BLaER1 treated with 17β-estradiol and CSF1 and Interleukin-3, amounts not matched to agents 10 nM and 100 nM (cell line): ENCODE results near the gene SEC14L5.
A peak's percentile ranks its signal among the peaks of the same experiment; 100 is the strongest.

Source experiments
- H3K27ac ChIP-seq, 11 experiments: shearing (Covaris generic); formaldehyde crosslinking; 2 replicates each; pipeline ENCODE4 v1.8.1; 2022
- H3K27me3 ChIP-seq, 11 experiments: shearing (Covaris generic); formaldehyde crosslinking; 2 replicates each; pipeline ENCODE4 v1.8.1; 2022
- H3K36me3 ChIP-seq, 11 experiments: shearing (Covaris generic); formaldehyde crosslinking; 2 replicates each; pipeline ENCODE4 v1.8.1; 2022
- H3K4me1 ChIP-seq, 10 experiments: shearing (Covaris generic); formaldehyde crosslinking; 2 replicates each; pipeline ENCODE4 v1.8.1; 2022
- H3K4me2 ChIP-seq, 11 experiments: shearing (Covaris generic); formaldehyde crosslinking; 2 replicates each; pipeline ENCODE4 v1.8.1; 2022
- H3K4me3 ChIP-seq, 10 experiments: shearing (Covaris generic); formaldehyde crosslinking; 2 replicates each; pipeline ENCODE4 v1.8.1; 2022
- H3K9ac ChIP-seq, 11 experiments: shearing (Covaris generic); formaldehyde crosslinking; 2 replicates each; pipeline ENCODE4 v1.8.1; 2022
- H3K9me3 ChIP-seq, 11 experiments: shearing (Covaris generic); formaldehyde crosslinking; replicated peaks in 1 of 11; 2 replicates each; pipeline ENCODE4 v1.8.1; 2022
- H4K20me1 ChIP-seq, 11 experiments: shearing (Covaris generic); formaldehyde crosslinking; 2 replicates each; pipeline ENCODE4 v1.8.1; 2022
- Cebpa-rat ChIP-seq, 11 experiments: shearing (Covaris generic); IDR thresholded peaks; 2 replicates each; pipeline ENCODE4 v1.8.1; 2022

The SEC14L5 gene

GRCh38 chr16:4934591-4934990 is 23.5 kb upstream of the SEC14L5 start:
- H3K4me3 ChIP-seq: no peak overlapping the region
- no peaks in the 10 kb centered on the region for H3K9me3 ChIP-seq
- no peak overlapping the region for H3K9ac ChIP-seq
- H3K4me2 ChIP-seq: no peak overlapping the region
- peaks cover 0 to 47% (median 0%) of the 10 kb centered on the region in 11 experiments; a peak in 6 of 22 replicates for H4K20me1 ChIP-seq
- no peak overlapping the region for H3K27ac ChIP-seq
- no peaks in the 10 kb centered on the region; a peak in 1 of 20 replicates for H3K4me1 ChIP-seq
- no peak for TF ChIP-seq Cebpa-rat (IDR thresholded peaks at IDR 0.05)
- H3K36me3 ChIP-seq: no peaks in the 10 kb centered on the region
- H3K27me3 ChIP-seq: peaks cover 45 to 66% (median 54%) of the 10 kb centered on the region in 11 experiments

- TF ChIP-seq Cebpa-rat (IDR thresholded peaks at IDR 0.05): no peak
- no peak overlapping the region for H3K9ac ChIP-seq
- no peaks in the 10 kb centered on the region for H3K9me3 ChIP-seq
- no peak overlapping the region for H3K4me3 ChIP-seq
- no peaks in the 10 kb centered on the region for H3K36me3 ChIP-seq
- no peaks in the 10 kb centered on the region; a peak in 1 of 20 replicates for H3K4me1 ChIP-seq
- peaks cover 0 to 47% (median 0%) of the 10 kb centered on the region in 11 experiments; a peak in 6 of 22 replicates for H4K20me1 ChIP-seq
- H3K4me2 ChIP-seq: no peak overlapping the region
- no peak overlapping the region for H3K27ac ChIP-seq
- peaks cover 45 to 66% (median 55%) of the 10 kb centered on the region in 11 experiments for H3K27me3 ChIP-seq
Measured at GRCh38 chr16:4935241-4935855, 22.8 kb upstream of the SEC14L5 start.

GRCh38 chr16:4936181-4936990 is 21.7 kb upstream of the SEC14L5 start:
- no peaks in the 10 kb centered on the region for H3K9me3 ChIP-seq
- no peaks in the 10 kb centered on the region; a peak in 1 of 20 replicates for H3K4me1 ChIP-seq
- H3K9ac ChIP-seq: no peak overlapping the region
- peaks cover 0 to 52% (median 0%) of the 10 kb centered on the region in 11 experiments; a peak in 6 of 22 replicates for H4K20me1 ChIP-seq
- H3K36me3 ChIP-seq: no peaks in the 10 kb centered on the region
- peak overlapping the region in 2 of 11 experiments; percentile 6 to 12; a peak in 2 of 22 replicates for H3K4me2 ChIP-seq
- peaks cover 45 to 66% (median 55%) of the 10 kb centered on the region in 11 experiments for H3K27me3 ChIP-seq
- TF ChIP-seq Cebpa-rat (IDR thresholded peaks at IDR 0.05): no peak
- no peak overlapping the region for H3K4me3 ChIP-seq
- H3K27ac ChIP-seq: no peak overlapping the region

- peak within 1 kb of the TSS in 2 of 11 experiments; percentile 6 to 12; a peak in 2 of 22 replicates for H3K4me2 ChIP-seq
Measured at GRCh38 chr16:4936991-4937781, 20.9 kb upstream of the SEC14L5 start, which contains the start of gene PPL. PPL (minus strand) TSS chr16:4937148; CDS start chr16:4937045, 103 bp downstream.

GRCh38 chr16:4937782-4938682 is 20.1 kb upstream of the SEC14L5 start:
- H4K20me1 ChIP-seq: peaks cover 0 to 57% (median 0%) of the 10 kb centered on the region in 11 experiments; a peak in 6 of 22 replicates
- H3K27me3 ChIP-seq: peaks cover 45 to 64% (median 55%) of the 10 kb centered on the region in 11 experiments
- H3K9me3 ChIP-seq: no peaks in the 10 kb centered on the region
- no peak; a peak in 1 of 22 replicates for TF ChIP-seq Cebpa-rat (IDR thresholded peaks at IDR 0.05)
- H3K36me3 ChIP-seq: no peaks in the 10 kb centered on the region
- no peak overlapping the region for H3K9ac ChIP-seq
- H3K4me2 ChIP-seq: no peak overlapping the region
- no peak overlapping the region for H3K27ac ChIP-seq
- H3K4me3 ChIP-seq: no peak overlapping the region
- peaks cover 0 to 3% (median 2%) of the 10 kb centered on the region in 10 experiments; a peak in 11 of 20 replicates for H3K4me1 ChIP-seq

More at GRCh38 chr16:4936991-4937781, 20.9 kb upstream of the SEC14L5 start, which contains the start of gene PPL:
- Histone ChIP-seq H3K9ac (no peak within 1 kb of the TSS), H3K4me3 (no peak within 1 kb of the TSS), H3K4me1 (no peaks in the 10 kb centered on the region; a peak in 1 of 20 replicates), H3K27me3 (peaks cover 45 to 66% (median 55%) of the 10 kb centered on the region in 11 experiments), H3K36me3 (no peaks in the 10 kb centered on the region), H3K9me3 (no peaks in the 10 kb centered on the region), H3K27ac (no peak within 1 kb of the TSS), H4K20me1 (peaks cover 0 to 58% (median 0%) of the 10 kb centered on the region in 11 experiments; a peak in 6 of 22 replicates)
- TF ChIP-seq Cebpa-rat (IDR thresholded peaks at IDR 0.05): no peak

GRCh38 chr16:4938683-4939030 is 19.5 kb upstream of the SEC14L5 start:
- Histone ChIP-seq H3K36me3 (no peaks in the 10 kb centered on the region), H3K4me2 (no peak overlapping the region), H3K9me3 (no peaks in the 10 kb centered on the region), H3K4me1 (peaks cover 0 to 9% (median 8%) of the 10 kb centered on the region in 10 experiments; a peak in 17 of 20 replicates), H3K4me3 (no peak overlapping the region), H3K27ac (no peak overlapping the region), H3K27me3 (peaks cover 45 to 63% (median 55%) of the 10 kb centered on the region in 11 experiments), H3K9ac (no peak overlapping the region), H4K20me1 (peaks cover 0 to 57% (median 0%) of the 10 kb centered on the region in 11 experiments; a peak in 6 of 22 replicates)
- no peak for TF ChIP-seq Cebpa-rat (IDR thresholded peaks at IDR 0.05)

- Histone ChIP-seq H3K27me3 (peaks cover 32 to 46% (median 37%) of the 10 kb centered on the region in 11 experiments), H3K9me3 (no peaks in the 10 kb centered on the region), H3K9ac (no peak overlapping the region), H3K27ac (no peak overlapping the region), H3K4me2 (no peak overlapping the region), H3K4me3 (no peak overlapping the region), H3K36me3 (no peaks in the 10 kb centered on the region), H3K4me1 (peaks cover 14 to 30% (median 27%) of the 10 kb centered on the region in 10 experiments), H4K20me1 (peaks cover 0 to 41% (median 0%) of the 10 kb centered on the region in 11 experiments; a peak in 5 of 22 replicates)
- no peak for TF ChIP-seq Cebpa-rat (IDR thresholded peaks at IDR 0.05)
Measured at GRCh38 chr16:4940719-4941118, 17.4 kb upstream of the SEC14L5 start.

GRCh38 chr16:4942481-4942880 is 15.6 kb upstream of the SEC14L5 start:
- TF ChIP-seq Cebpa-rat (IDR thresholded peaks at IDR 0.05): no peak
- H4K20me1 ChIP-seq: peaks cover 0 to 25% (median 0%) of the 10 kb centered on the region in 11 experiments; a peak in 4 of 22 replicates
- no peak overlapping the region for H3K4me2 ChIP-seq
- no peaks in the 10 kb centered on the region for H3K36me3 ChIP-seq
- no peak overlapping the region for H3K27ac ChIP-seq
- no peak overlapping the region for H3K4me3 ChIP-seq
- H3K27me3 ChIP-seq: peaks cover 15 to 28% (median 19%) of the 10 kb centered on the region in 11 experiments
- H3K4me1 ChIP-seq: peaks cover 14 to 34% (median 29%) of the 10 kb centered on the region in 10 experiments
- H3K9me3 ChIP-seq: no peaks in the 10 kb centered on the region
- H3K9ac ChIP-seq: no peak overlapping the region
